NCI-H2107 (cell line): ENCODE data around the gene SPINT3.

Source experiments
- DNase-seq: peaks from one replicate; lab custom pipeline; 2025; lab: John Stamatoyannopoulos, UW

SPINT3 gene

DNA sequence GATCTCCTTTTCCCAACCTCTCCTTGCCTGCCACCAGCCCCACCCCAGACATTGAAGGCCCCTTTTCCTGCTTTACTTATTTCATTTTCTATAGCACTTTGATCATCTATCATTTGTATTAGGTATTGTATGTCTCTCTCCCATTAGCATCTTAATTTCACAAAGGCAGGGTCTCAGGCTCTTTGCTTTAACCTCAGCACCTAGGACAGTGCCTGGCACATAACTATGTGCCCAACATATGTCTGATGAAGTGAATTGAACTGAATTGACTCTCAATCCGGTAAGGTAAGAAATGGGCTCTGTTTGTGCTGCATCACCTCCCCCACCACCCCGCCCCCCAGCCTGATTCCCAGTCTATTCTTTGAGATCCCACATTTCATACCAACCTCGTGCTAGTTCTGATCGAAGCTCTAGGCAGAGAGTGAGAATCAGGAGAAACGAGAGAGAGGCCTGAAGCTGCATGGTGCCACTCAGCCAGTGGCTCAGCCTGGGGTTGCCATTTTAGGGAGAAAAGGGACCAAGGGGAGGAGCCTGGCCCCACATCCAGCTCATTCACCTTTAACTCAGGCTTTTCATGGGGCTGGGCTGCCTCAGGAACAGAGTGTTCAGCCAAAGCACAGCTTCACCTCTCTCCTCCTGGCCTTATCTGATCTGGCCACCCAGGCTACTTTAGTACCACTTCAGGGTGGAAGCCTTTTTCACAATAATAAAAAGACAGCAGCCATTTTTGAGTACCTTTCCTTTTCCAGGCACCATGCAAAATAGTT is at the start of gene SPINT3:
TSS of gene SPINT3 (minus strand) at position 476 of the 767 bp plus-strand sequence. CDS start at position 462, 14 bp downstream.
- no peak for DNase-seq

DNA sequence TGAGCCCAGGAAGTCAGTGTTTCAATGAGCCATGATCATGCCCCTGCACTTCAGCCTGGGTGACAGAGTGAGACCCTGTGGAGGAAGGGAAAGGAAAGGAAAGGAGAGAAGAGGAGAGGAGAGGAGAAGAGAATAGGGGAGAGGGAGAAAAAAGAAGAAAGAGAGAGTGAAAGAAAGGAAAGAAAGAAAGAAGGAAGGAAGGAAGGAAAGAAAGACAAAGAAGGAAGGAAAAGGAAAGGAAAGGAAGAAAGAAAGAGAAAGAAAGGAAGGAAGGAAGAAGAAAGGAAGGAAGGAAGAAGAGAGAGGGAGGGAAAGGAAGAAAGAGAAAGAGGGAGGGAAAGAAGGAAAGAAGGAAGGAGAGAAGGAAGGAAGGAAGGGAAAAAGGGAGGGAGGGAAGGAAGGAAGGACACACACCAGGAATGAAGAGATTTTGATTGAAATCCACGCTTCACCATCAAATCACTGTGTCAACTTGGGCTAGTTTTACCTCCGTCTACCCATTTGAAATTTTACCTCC is 49.4 kb upstream of the SPINT3 start:
- DNase-seq: no peak

- DNase-seq: no peak
Measured at GRCh38 chr20:45555198-45555597, 39.8 kb upstream of the SPINT3 start.

DNA sequence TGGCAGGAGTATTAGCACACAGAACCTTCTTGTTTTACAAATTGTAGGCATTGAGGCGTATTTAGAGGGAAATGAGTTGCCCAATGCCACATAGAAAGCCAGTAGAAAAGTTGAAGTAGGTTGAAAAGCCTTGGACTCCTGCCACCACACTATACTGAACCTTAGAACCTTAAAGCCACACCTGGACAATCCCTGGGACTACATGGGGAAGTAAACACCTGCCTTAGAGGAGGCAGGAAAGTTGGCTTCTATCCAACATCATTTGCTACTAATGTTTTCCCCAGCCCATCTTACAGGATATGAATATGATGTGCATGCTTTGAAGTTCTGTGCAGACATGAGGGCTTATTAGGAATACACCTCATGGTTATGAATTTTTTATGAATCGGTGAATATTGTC is 37.0 kb upstream of the SPINT3 start:
- no peak for DNase-seq

DNA sequence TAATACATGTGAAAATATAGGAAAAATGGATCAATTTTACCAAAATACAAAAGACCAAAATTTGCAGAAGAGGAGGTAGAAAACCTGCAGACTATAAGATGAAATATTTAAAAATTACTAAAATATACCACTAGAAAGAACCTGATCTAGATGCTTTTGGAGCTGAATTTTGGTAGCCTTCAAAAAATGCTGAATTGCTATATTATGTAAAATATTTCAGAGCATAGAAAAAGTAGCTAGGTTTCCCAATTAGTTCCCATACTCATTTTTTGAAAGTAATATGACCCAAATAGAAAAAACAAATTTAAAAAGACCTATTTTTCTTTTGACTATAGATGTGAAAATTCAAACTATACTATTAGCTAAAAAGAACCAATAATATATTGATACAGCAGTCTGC is 35.3 kb upstream of the SPINT3 start:
- no peak for DNase-seq

- DNase-seq: no peak
Measured at GRCh38 chr20:45548410-45548809, 33.0 kb upstream of the SPINT3 start.

GRCh38 chr20:45547206-45547770 is 31.9 kb upstream of the SPINT3 start, which contains the start of gene EPPIN:
EPPIN (minus strand) TSS chr20:45547401; CDS start chr20:45547357, 44 bp downstream.
- DNase-seq: no peak

DNA sequence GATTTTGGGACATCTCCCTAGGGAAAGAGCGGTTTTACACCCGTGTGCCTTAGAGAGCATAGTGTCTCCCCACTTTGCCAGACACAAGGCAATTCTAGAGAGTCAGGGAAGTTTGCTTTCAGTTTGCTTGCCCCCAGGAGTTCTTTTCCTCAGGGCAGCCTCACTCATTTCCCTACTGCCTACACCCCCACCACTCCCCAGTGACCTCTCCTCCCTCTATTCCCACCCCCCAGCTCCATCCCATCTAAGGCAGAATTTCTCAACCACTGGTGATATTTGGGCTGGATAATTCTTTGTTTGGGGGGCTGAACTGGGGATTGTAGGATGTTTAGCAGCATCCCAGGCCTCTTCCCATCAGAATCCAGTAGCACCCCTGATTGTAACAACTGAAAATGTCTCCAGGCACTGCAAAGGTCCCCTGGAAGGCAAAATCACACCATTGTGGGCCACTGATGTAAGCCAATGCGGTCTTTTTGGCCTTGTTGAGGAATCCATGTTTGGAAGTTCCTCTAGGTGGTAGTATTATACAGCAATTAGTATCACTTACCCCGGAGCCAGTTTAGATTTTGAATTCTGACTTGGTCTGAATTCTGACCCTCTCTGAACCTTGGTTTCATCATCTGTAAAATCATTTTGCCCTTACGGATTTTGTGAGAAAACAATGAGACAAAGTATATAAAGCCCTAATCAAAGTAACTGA is 30.5 kb upstream of the SPINT3 start:
- DNase-seq: no peak

DNA sequence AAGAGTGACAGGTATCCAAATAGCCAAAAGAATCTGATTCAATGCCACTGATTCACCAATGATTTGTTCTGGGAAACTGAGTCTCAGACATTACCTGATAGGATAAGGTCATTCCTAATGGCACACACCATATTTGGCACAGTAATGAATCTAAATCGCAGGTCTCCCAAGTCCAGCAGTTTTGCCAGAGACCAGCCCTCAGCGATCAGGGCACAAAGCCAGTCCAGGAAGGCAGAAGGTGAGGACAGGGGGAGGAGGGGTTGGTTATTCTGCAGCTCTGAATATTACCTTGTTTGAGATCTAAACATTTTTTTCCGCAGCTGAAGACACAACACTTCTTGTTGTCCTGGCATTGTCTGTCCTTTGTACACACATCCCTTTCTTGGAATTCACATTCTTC is 29.9 kb upstream of the SPINT3 start:
- DNase-seq: no peak

DNA sequence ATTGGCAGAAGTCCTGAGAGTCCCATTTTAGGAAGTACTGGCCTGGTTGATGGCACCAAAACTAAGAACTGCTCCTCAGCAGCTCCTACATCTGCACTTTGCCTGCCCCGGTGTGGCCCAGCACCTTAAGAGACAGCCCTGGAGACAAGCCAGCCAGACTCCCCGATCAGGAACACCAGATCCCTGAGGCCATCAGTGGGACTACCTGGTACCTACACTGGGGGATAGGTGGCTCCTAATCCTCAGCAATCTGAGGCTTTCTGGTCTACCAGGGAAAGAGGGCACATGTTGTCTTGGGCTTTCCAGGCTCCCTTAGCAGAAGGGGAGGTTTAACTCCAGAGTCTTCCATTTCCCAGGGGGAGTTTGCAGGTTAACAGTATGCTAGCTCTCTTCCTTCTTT is 24.0 kb upstream of the SPINT3 start, which contains the start of gene WFDC6:
TSS of gene WFDC6 (minus strand) at position 101 of the 400 bp plus-strand sequence. CDS start at position 26, 75 bp downstream.
- DNase-seq: no peak

DNA sequence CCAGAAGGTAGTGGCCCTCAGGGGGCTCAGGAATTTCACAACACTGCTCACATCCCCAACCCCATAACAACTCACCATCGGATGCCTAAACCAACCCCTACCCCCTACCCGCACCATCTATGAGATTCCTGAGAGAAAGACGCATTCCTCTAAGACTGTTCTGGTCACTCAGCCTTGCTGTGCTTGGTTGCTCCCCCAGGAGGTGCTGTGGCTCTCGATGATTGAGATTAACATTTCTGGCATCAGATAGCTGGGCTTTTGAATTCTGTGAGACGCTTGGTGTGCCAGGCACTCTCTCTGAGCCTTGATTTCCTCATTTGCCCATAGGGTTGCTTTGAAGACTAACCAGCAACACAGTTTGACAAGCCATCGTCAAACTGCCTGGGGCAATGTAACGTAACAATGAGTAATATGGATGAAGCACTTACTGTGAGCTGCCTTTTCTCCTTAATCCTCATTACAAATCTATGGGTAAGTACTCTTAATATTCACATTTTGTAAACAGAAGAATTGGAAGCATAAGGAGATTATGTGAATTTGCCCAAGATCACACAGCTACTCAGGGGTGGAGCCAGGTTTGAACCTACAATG is 22.9 kb upstream of the SPINT3 start:
- DNase-seq: no peak

GRCh38 chr20:45527294-45527693 is 11.9 kb upstream of the SPINT3 start:
- no peak for DNase-seq

DNA sequence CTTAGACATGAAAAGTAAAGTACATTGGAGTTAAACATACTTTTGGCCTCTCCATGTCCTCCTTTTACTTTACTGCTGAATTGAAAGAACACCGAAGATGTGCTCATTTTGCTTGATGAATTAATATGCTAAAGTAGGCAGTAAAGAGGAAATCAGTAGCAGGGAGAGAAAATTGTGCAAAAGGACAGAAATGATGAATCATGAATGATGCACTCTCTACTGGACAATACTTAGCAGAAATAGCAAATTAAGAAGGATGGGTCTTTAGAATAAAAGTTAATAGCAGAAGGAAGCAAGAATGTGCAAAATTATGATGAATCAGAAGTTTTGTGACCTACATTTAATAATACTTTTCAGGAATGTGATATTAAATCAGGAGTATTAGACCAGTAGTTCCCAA is 8.4 kb upstream of the SPINT3 start:
- DNase-seq: no peak

GRCh38 chr20:45518282-45518681 is 2.9 kb upstream of the SPINT3 start:
- no peak for DNase-seq

GRCh38 chr20:45510242-45510862 is 5.1 kb downstream of the SPINT3 start:
- no peak for DNase-seq

GRCh38 chr20:45509091-45509490 is 6.3 kb downstream of the SPINT3 start:
- DNase-seq: no peak

DNA sequence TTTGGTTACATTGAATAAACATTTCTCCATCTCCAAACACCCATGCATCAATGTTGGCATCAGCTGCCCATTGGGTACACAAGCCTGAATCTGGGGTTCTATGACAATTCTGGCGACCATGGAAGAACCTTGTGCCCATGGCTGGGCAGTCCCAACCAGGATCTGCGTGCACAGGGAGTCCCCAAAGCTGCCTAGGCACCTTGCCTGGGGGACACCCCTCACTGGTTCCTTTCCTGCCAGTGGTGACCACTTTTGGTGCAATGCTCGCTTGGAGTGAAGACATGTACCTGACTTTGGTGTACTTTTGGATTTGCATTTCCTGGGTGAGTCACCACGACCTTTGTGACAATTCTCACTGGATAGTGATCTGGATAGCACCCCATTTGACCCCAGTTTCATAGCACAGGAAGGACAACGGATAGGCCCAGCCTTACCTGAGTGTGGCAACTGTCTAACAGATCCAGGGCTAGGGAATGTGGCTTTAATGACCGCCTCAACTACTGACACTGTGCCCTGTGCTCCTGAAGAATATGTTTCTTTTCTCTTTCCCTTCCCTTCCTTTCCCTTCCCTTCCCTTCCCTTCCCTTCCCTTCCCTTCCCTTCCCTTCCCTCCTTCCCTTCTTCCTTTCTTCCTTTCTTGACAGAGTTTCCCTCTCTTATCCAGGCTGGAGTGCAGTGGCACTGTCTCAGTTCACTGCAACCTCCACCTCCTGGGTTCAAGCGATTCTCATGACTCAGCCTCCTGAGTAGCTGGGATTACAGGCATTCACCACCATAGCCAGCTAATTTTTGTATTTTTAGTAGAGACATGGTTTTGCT is 7.1 kb downstream of the SPINT3 start:
- no peak for DNase-seq

GRCh38 chr20:45507011-45507820 is 8.2 kb downstream of the SPINT3 start:
- no peak for DNase-seq

- DNase-seq: no peak
Measured at GRCh38 chr20:45506398-45506797, 9.0 kb downstream of the SPINT3 start.

DNA sequence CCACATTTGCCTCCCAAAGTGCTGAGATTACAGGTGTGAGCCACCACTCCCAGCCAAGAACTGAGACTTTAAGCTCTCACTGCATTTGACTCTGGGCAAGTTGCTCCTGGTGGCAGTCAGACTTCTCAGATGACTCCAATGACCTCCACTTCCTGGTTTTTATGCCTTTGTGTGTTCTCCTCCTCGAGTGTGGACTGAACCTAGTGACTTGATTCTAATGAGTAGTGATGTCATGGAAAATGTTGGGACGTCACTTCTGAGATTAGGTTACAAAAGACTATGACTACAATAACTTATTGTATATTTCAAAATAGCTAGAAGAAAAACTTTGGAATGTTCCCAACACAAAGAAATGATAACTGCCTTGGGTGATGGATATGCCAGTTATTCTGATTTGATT is 12.0 kb downstream of the SPINT3 start:
- DNase-seq: no peak
